GM18907 (cell line): ENCODE results near the gene JAG1.

ENCODE experiments used
- ATAC-seq: cut with Tn5 transposase; IDR thresholded peaks from one replicate; pipeline ENCODE4 v1.9.1; 2021; ENCODE audit warnings: mild to moderate bottlenecking, moderate library complexity; ENCODE audit not compliant: unreplicated experiment

Gene JAG1

DNA sequence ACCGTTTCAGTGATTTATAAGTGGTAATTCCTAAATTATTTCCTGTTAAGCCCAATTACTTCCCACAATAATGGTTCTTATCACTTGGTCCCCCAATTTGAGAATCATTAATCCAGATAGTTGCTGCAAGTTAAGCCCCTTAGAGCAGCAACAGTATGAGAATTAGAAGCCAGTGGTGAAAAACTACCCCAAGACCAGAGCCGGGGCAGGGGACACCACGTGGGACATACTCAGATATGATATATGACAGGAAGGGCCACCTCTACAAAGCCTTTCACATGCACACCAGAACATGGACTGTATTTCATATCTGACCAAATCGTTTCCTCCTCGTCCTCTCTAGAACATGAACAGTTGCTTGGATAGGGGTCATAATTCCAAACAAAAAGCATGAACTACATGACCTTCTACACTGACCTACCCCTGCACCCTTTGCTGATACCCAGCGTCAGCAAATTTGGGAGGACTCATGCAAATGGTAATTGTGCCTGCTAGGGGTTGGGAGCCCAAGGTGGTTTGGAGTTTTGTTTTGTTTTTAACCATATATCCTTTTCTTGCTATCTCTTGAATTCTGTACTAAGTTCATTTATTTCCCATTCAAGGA lies 3.9 kb downstream of the JAG1 start:
- no peak for ATAC-seq

DNA sequence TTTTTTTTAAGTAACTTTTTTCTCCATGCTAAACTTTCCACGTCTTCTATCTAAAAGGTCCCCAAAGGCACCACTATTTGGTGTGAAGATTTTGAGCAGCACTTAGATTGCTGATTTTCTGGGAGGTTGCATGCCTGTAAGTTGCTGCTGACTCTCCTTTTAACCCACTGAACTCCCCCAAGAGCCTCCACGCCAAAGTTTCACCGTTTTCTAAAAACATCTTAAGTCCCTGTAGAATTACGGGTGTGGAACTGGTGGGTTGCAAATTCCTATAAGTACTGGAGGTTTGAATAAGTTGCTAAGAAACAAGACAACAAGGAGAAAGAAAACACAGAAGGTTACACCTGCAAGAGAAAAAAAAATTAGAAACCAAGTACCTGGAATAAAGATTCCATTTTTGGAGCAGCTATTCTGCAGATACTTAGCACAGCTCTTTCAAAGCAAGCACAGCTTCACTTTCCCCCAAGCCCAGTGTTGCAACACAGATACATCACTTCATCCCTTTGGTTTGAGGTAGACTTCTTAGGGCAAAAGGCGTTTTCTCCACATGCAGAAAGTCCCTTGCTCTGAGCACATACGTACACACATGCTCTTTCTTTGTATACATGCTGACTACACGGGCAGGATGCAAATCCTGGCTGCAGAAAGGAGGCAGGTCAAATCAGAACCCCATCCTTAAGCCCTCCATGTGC lies 5.0 kb downstream of the JAG1 start:
- ATAC-seq: no peak

DNA sequence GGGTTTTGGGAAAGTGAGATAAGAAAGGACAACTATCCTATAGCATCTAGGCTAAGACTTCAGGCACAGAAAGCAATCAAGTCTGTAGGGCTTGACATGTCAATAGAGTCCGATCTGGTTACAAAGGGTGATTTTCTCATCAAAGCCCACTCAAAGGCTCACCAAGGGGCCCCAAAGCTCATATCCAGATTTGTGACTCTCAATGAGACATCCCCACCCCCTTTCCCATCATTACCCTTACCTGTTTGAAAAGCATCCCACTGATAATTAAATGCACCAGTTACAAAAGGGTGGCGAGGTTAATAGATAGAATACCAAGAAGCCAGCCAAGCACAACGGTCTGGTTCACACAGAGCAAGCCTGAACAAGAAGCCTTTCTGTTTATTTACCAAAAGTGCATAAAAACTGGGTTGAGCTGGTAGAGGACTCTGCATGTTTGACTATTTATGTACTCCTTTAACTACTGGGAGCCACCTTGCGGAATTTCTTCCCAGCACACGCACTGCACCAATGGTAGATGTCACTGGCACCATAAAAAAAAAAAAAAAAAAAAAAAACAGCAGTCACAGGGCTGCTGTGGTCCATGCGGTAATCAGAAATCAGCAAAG lies 6.1 kb downstream of the JAG1 start:
- ATAC-seq: no peak

DNA sequence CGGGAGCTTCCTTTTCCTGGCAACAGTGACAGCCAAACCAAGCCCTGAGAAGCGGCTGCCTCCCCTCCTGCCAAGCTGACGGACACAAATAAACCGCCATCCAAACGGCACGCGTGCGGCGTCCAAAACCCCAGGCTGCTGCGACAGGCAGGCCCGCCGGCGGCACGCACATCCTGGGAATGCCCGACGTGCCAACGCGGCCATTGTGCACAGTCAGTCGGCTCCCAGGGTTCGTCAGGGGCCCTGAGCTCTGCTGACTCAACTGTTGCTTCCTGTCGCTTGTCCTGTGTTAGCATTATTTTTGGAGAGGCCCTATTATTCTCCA lies 6.8 kb downstream of the JAG1 start:
- no peak for ATAC-seq

DNA sequence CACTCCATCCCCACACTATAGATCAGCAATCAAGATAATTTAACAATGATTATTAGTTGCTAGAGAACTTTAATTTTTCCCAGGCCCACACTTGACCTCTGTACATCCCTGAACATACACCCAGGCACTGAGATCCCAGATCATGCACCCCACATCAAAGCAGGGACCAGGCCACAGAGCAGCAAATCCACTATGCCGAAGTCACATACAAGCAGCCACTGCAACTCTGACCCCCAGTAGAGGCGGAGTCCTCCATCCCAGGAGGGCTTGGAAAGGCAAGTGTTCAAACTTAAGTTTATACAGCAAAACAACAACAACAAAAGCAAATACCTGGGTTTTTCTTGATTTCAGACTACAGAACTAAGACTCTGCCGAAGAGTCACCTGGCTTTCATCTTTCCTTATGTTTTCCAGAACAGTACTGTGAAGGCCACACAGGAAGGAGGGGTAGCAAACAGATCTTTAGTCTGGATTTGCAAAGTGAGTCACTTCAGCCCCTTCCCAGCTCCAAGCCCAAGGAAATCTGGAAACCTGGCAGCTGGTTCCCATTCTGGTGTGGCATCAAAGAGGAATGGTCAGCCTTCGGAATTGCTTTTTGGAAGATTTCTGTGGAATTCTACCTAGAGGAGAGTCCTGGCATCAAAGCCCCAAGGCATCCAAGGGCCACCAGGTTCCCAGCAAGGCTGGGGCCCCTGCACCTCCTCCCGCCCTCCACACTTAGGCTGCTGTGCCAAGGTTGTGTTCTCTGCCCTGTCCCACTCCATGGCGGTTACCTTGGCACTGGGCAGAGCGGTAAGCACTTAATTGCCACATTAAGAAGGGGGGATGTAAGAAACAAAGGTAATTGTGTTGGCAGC lies 7.3 kb downstream of the JAG1 start:
- ATAC-seq: no peak

DNA sequence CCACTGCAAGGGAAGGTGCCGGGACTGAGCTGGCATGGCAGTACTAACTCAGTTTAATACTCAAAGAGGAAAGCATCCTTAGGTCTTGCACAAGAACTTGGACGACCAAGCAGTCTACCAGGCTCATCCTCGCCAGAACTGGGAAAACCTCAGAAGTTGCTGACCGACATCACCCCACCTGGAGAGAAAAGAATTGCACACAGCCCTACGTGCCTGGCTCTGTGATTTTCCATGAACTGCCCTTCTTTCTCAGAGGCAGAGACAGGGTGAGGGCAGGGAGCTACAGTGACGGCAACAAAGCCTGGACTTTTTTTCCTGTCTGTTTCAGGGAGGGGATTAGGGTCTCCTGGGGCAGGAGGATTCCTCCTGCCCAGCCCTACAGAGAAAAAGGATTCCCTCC lies 8.0 kb downstream of the JAG1 start:
- ATAC-seq: no peak

DNA sequence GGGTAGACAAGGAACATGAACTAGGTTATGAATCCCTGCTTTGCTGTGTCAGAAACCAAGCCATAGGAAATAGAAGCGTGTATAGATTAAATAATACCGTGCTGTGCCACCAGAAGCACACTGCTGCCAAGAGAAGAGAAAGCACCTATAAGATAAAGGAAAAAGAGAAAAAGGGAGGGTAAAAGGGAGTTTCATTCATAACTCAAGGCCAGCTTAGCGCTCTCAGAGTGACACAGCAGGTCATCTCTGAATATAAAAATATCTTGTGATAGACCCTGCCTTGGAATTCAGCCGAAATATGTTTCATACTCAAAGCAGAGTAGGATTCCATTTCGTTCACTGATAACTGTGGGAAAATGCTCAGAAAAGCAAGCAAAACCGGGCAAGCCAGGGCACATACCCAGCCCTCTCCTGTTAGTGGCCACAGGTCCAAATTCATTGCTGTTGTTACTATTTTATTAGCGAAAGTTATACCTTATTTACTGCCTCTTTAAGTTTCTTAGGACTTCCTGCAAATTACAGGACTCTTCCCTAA lies 8.7 kb downstream of the JAG1 start:
- no peak for ATAC-seq

DNA sequence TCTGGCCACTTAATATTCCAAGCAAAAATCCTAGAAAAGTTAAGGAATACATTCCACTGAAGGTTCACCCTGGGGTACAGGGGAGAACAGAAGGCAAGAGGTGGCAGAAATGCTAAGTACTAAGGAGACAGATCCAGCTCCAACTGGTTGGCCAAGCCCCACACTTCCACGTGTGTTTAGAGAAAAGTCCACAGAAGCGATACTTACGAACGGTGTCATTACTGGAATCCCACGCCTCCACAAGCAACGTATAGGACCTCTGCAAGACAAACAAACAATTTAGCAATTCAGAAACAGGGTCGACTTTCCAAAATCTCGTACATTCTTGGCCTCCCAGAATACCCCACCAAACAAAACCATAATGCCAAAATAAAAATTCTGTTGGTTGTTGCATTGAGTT lies 10.0 kb downstream of the JAG1 start:
- ATAC-seq: no peak

DNA sequence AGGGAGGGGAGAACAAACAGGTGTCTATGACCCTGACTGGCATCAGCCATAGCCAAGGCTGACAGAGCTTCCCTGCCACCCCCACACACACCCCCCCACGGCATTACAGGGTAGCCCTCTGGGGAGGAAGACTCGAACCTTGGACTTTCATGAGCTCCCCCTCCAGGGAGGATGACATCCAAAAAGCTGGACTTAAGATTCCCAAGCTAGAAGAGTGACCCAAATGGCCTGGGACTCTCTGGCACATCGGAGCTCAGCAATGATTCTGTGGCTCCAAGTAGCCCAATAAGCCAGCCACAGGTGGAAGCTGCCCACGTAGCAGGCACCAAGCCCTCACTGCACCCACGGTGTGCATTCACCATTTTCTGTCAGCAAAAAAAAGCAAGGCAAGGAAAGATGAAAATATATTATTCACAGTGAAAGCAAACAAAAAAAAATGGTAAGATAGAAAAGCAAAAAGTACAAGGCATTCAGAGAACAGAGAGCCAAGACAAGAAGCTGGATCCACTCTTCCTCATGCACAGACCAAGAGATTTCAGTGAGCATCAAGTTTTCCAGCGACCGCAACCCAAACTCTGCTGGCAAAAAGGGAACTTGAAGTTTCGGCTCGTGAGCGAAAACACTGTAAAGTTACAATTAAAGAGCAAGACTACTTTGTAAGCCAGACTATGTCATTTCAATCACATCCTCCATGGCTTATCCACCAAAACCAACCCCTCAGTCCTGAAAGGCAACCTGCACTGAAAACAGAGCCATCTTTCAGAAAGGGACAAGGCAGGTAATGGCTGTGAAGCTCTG lies 10.9 kb downstream of the JAG1 start:
- ATAC-seq: no peak

DNA sequence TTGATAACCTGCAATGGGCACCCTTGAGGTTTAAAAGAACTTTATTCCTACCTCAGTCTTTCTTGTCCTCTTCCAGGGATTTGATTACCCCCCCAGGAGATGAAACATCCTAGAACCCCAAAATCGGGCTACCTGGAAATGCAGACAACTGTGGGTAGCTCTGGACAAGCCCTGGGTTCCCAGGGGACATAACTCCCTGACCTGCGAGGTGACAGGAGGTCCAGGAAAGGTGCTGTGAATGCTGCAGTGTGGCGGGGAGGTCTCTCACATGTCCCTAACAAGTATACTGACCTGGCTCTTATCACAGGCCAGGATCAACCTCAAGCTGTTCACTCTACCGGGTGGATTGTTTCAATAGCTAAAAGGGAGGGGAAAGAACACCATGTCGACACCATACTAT lies 11.6 kb downstream of the JAG1 start:
- no peak for ATAC-seq

DNA sequence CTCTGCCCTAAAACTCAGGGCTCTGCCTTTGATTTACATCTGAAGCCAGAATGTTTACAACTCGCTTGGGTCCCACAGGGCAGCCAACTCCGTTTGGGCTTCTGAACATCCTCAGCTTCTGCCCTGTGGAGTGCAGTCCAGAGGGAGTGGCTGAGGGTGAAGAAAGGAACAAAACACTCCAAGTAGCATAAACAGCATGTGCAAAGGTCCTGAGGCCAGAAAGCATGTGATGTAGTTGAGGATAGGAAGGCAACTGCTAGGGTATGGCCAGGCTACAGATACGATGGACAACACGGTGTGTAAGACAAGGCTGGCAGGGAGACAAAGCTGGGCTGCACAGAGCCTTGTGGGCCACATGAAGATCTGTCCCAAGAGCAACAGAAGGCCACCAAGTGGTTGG lies 12.5 kb downstream of the JAG1 start:
- ATAC-seq: no peak

DNA sequence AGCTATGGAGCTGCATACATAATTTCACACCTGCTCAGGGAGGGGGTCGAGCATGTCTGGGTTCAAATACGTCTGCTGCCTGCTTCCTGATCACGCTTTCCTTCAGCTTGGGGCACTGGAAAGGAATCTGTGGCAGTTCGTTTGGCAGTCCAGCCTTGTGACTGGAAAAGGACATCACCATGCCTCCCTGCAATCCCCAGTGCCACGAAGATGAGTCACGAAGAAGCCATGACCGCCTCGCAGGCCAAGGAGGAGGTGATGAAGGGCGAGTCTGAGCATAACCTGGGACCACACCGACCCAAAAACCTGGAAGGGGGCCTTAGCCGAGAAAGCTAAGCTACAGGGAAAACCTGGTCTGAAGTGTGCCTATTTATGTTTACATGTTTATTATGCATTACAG lies 13.1 kb downstream of the JAG1 start:
- ATAC-seq: no peak

DNA sequence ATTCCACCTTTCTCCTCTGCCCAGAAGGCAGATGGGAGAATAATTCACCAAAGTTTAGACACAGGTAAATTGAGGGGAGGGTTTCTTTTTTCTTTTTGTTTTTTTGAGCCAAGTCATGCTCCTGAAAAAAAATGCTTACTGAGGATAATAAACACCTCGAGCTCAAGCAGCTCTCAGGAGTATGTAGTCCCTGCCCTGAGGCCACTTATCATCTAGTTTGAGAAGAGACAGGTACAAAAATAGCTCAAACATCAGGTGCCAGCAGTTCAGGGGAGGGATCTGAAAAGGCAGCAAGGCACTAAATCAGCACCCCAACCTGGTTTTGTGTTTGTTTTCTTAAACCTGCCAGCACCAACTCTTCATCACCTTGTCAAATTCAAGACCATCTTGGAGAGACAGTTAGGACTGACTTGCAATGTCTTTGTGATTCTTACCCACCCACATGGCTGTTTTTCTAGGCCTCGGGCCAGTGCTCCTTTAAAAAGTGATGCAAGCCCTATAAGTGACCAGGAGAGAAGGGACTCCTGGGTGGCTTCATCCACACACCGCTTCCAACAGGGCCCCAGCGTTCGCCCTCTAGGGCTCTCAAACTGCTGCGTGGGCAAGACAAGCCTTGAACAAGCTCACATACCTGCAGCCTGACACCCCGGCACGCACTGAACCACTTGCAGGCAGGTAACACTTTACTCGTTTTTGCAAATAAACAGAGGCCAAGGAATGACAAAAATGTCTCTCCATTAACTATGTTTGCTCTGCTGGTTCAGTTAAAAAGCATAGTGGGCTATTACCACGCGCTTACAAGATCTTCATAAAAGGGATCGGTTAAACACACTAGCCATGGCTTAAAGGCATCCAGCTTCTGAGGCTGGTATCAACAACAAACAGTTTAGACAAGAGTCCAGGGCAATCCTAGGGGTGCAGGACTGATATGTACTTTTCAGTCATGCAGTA lies 13.9 kb downstream of the JAG1 start:
- no peak for ATAC-seq

DNA sequence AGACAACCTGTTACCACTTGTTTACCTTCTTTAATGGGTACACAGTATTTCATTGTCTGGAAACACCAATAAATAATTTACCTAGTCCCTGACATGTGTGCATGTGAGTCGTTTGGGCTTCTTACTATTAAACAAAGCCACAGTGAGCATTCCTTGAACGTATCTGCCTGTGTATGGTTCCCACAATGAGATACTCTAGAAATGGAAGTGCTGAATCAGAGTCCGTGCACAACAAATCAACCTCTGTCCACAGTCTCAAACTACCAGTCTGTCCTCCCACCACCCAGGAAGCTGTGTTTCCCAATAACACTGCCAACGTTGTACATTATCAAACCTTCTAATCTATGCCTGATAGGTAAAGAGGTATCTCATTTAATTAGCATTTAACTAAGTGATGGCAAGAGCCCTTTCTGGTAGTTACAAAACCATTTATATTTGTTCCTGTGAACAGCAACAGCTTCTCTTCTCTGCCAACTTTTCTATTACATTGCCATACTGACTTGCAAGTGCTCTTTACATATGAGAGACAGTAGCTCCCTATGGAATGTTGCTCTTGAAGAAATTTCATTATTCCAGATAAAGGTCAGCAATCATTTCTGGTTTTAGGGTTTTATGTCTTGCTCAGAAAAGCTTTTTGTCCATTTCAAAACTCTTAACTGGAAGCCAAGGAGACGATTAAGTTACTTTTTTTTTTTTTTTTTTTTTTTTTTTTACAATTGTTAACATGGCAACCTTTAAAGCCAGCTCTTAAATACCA lies 14.7 kb downstream of the JAG1 start:
- ATAC-seq: no peak

DNA sequence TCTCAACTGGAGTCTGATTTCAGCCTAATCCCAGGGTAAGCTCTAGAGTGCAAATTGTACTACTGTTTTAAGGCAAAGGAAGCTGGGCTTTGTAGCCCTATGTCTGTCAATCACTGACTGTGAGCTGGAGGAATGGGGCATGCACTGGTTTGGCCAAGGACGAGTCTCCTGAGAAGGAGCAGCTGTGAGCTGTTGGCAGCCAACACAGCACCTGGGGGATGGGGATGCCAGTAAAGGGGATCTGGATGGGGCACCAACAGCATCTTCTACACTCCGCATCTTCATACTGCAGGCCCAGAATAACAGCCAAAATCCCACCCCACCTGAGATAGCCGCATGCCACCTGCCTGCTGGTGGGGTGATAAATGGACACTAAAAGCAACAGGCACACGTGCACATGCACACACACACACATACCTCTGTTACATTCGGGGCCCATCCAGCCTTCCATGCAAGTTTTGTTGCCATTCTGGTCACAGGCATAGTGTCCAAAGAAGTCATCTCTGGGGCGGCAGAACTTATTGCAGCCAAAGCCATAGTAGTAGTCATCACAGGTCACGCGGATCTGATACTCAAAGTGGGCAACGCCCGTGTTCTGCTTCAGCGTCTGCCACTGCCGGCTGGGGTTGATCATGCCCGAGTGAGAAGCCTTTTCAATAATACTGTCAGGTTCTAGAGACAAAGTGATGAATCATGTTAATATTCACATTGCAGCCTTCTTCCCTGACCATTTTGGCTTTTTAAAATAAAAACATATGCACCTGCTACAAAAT lies 15.6 kb downstream of the JAG1 start:
- ATAC-seq: no peak

DNA sequence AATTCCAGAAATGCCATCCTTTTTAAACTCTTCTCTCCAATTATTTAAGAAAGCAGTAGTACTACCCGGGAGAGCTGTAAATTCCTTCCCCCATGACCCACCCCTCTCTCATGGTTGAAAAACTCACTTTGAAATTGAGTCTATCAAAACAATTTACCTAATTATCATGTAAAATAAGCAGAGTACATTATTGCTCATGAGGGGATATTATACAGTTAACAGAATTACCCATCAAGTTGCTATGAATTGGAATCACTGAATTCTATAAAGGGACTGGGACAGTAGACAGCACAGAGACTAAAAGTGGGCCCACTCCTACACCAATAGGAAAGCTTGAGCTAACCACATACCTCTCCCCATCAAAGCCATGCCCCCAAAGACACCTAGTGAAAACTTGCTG lies 16.3 kb downstream of the JAG1 start:
- no peak for ATAC-seq

DNA sequence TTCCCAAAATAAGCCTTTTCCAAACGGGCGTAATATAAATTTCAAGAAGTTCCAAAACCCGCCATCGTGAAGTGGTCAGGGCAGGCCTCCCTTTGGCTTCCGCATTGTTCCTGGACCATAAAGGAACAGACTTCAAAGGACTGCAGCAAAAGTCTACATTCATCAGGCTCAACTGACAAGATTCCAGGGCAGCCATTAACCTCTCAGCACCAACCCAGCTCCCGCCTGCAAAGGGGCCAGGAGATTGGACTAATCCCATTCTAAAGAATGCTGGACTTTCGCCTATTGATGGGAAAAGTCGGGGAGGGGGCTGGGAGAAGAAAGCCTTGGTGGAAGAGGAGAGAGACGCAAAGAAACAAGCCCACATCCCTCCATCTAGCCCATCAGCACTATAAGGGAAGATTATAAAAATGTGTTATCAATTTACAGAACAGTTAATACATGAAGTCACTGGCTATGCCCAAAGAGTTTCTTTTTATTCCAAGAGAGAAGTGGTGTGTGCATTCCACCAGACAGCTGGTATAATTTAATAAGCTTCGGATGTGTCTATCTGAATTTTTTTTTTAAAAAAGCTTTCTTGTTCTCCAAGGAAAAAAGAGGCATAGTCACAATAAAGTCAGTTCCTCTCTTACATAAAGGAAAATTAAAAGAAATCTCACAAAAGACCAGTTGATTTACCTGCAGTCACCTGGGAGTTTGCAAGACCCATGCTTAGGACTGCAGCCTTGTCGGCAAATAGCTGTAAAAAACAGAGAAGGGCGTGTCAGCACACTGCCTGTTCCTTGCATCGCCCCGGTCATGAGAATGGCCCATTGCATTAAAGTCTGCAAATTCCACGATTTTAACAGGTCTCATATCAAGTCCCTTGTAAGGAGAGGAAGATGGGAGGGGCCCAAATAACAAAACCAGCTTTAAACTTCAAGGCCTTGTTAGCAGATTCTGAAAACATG lies 17.8 kb downstream of the JAG1 start:
- ATAC-seq: no peak
